GM23338 (cell line): ENCODE results near the gene RTL10. TPM values are rescaled to one million over a fixed set of nuclear protein-coding genes. Genes with fewer than 3 reads are reported as not detected.

ENCODE experiments used
- ATAC-seq: fragments of 200-7000 bp; cut with Tn5 transposase; 3 replicates; pipeline ENCODE4 v1.9.1; 2020
- DNase-seq: peaks from one replicate; pipeline ENCODE4 v3.0.0-alpha.2; 2015; ENCODE audit warnings: low spot score
- H2AFZ ChIP-seq: fragments of 200-600 bp; sonication (generic); 2 replicates; pipeline ENCODE4 v1.8.0; 2016; ENCODE audit warnings: antibody characterized with exemption, mild to moderate bottlenecking, moderate library complexity
- H3F3A ChIP-seq: fragments of 200-600 bp; sonication (generic); replicated peaks from 2 replicates; pipeline ENCODE4 v1.8.0; 2017; ENCODE audit warnings: antibody characterized with exemption, mixed run types, low read depth
- H3K27ac ChIP-seq: fragments of 200-600 bp; sonication (generic); 2 replicates; pipeline ENCODE4 v1.6.1; 2016; ENCODE audit warnings: low read depth
- H3K27me3 ChIP-seq: fragments of 200-600 bp; sonication (generic); 2 replicates; pipeline ENCODE4 v1.8.0; 2016; ENCODE audit warnings: mild to moderate bottlenecking, mixed run types, moderate library complexity; ENCODE audit not compliant: insufficient read depth
- H3K36me3 ChIP-seq: fragments of 200-600 bp; sonication (generic); 2 replicates; pipeline ENCODE4 v1.8.0; 2016; ENCODE audit warnings: mild to moderate bottlenecking; ENCODE audit not compliant: insufficient read depth
- H3K4me1 ChIP-seq: fragments of 200-600 bp; sonication (generic); 2 replicates; pipeline ENCODE4 v1.8.0; 2016; ENCODE audit warnings: mild to moderate bottlenecking, moderate library complexity; ENCODE audit not compliant: insufficient read depth
- H3K4me2 ChIP-seq: fragments of 200-600 bp; sonication (generic); 2 replicates; pipeline ENCODE4 v1.7.1; 2017; ENCODE audit warnings: mixed run types
- H3K4me3 ChIP-seq: fragments of 200-600 bp; sonication (generic); 2 replicates; pipeline ENCODE4 v1.6.1; 2016; ENCODE audit warnings: mixed run types
- H3K79me2 ChIP-seq: fragments of 200-600 bp; sonication (generic); replicated peaks from 2 replicates; pipeline ENCODE4 v1.8.0; 2017; ENCODE audit warnings: mild to moderate bottlenecking; ENCODE audit not compliant: insufficient read depth
- H3K9me2 ChIP-seq: fragments of 200-600 bp; sonication (generic); 2 replicates; pipeline ENCODE4 v1.8.0; 2017; ENCODE audit not compliant: insufficient read depth
- H4K20me1 ChIP-seq: fragments of 200-600 bp; sonication (generic); replicated peaks from 2 replicates; pipeline ENCODE4 v1.8.0; 2017; ENCODE audit warnings: mild to moderate bottlenecking; ENCODE audit not compliant: insufficient read depth
- H3K27ac Mint-ChIP-seq: 2 replicates; pipeline ENCODE4 v1.8.0; 2020; ENCODE audit warnings: inconsistent platforms, mild to moderate bottlenecking, moderate library complexity, mixed read lengths
- H3K27me3 Mint-ChIP-seq: 3 replicates; pipeline ENCODE4 v1.8.0; 2022; ENCODE audit warnings: low read depth, mild to moderate bottlenecking, moderate library complexity, mixed read lengths, inconsistent platforms; ENCODE audit not compliant: insufficient read depth, poor library complexity
- H3K36me3 Mint-ChIP-seq: 3 replicates; pipeline ENCODE4 v1.8.0; 2021; ENCODE audit warnings: low read depth, mild to moderate bottlenecking, inconsistent platforms, moderate library complexity, mixed read lengths
- H3K4me1 Mint-ChIP-seq: 3 replicates; pipeline ENCODE4 v1.8.0; 2020; ENCODE audit warnings: mild to moderate bottlenecking, inconsistent platforms, mixed read lengths
- H3K4me3 Mint-ChIP-seq: 3 replicates; pipeline ENCODE4 v1.8.0; 2021; ENCODE audit warnings: moderate library complexity, mild to moderate bottlenecking, inconsistent platforms, mixed read lengths
- H3K9me3 Mint-ChIP-seq: 3 replicates; pipeline ENCODE4 v1.8.0; 2020; ENCODE audit warnings: moderate library complexity, mild to moderate bottlenecking, inconsistent platforms, mixed read lengths
- CREB1 ChIP-seq: fragments of 250-450 bp; sonication (Bioruptor Pico); IDR thresholded peaks from 2 replicates; pipeline ENCODE4 v1.5.0; 2020; ENCODE audit warnings: low read depth, mild to moderate bottlenecking, moderate library complexity
- CTCF ChIP-seq, 2 experiments: fragments of 200-600 bp in 1 of 2; sonication (generic) in 1 of 2; conservative IDR thresholded peaks; 2 replicates each; pipeline versions ENCODE4 v1.5.1 to v1.6.1; 2016 to 2017; ENCODE audit warnings: antibody characterized with exemption in 2 of 2, low read depth in 2 of 2, mild to moderate bottlenecking in 2 of 2, moderate library complexity in 1 of 2
- EZH2 ChIP-seq: fragments of 200-600 bp; sonication (generic); IDR thresholded peaks from one replicate; pipeline ENCODE4 v1.8.0; 2017; ENCODE audit warnings: antibody characterized with exemption, mild to moderate bottlenecking, low read depth; ENCODE audit not compliant: unreplicated experiment
- EZH2phosphoT487 ChIP-seq: fragments of 200-600 bp; sonication (generic); IDR thresholded peaks from one replicate; pipeline ENCODE4 v1.8.1; 2018; ENCODE audit warnings: antibody characterized with exemption; ENCODE audit not compliant: unreplicated experiment
- JUNB ChIP-seq: IDR thresholded peaks from one replicate; pipeline ENCODE4 v1.6.1; 2016; ENCODE audit warnings: antibody characterized with exemption; ENCODE audit not compliant: unreplicated experiment
- NANOG ChIP-seq: IDR thresholded peaks from 2 replicates; pipeline ENCODE4 v1.6.1; 2016; ENCODE audit warnings: antibody characterized with exemption, borderline replicate concordance
- POLR2AphosphoS5 ChIP-seq: IDR thresholded peaks from 2 replicates; pipeline ENCODE4 v1.6.1; 2016; ENCODE audit warnings: antibody characterized with exemption, low read depth
- STAT1 ChIP-seq: IDR thresholded peaks from one replicate; pipeline ENCODE4 v1.6.1; 2016; ENCODE audit warnings: antibody characterized with exemption; ENCODE audit not compliant: unreplicated experiment
- ZNF114 ChIP-seq: fragments of 250-450 bp; sonication (Bioruptor Pico); IDR thresholded peaks from 2 replicates; pipeline ENCODE4 v1.5.0; 2020; ENCODE audit warnings: mild to moderate bottlenecking, moderate library complexity
- ZNF331 ChIP-seq: fragments of 250-450 bp; sonication (Bioruptor Pico); IDR thresholded peaks from 2 replicates; pipeline ENCODE4 v1.5.0; 2020; ENCODE audit warnings: low read depth, mild to moderate bottlenecking, moderate library complexity
- ZNF462 ChIP-seq: fragments of 250-450 bp; sonication (Bioruptor Pico); IDR thresholded peaks from 2 replicates; pipeline ENCODE4 v1.5.0; 2020; ENCODE audit warnings: mild to moderate bottlenecking, moderate library complexity
- polyA plus RNA-seq: library from polyadenylated mRNA; unstranded; fragments of >200 nt; fragmentation: Nextera tagmentation; extraction: Ambion mirVana; gene quantifications from 2 replicates; pipeline ENCODE4 v1.2.1, GENCODE V29; 2016
- total RNA-seq: library from RNA; depleted of rRNA; stranded (reverse); fragments of >200 nt; shearing (Covaris generic); gene quantifications from 2 replicates; pipeline ENCODE4 v1.2.3, GENCODE V29; 2014
- TF ChIP-seq, protein P1 (sequence below): IDR thresholded peaks from 2 replicates; pipeline ENCODE4 v1.6.1; 2016; ENCODE audit warnings: antibody characterized with exemption
- TF ChIP-seq, protein P2 (sequence below): IDR thresholded peaks from one replicate; pipeline ENCODE4 v1.6.1; 2018; ENCODE audit warnings: antibody characterized with exemption; ENCODE audit not compliant: unreplicated experiment

The RTL10 gene
- total and polyA plus RNA-seq, 2 experiments from 2014 or later = 9.4 to 17.4 TPM

- Histone ChIP-seq H2AFZ (peak overlapping the region; percentile 63; the same call in 1 of the 2 replicates), H3K4me1 (no peaks in the 10 kb centered on the region; the same call in 1 of the 2 replicates), H3K36me3 (no peaks in the 10 kb centered on the region), H3K4me3 (no peak overlapping the region), H3F3A (0 out of 2 replicates have a peak, but pooled peaks cover 2% of the 10 kb centered on the region), H3K27me3 (no peaks in the 10 kb centered on the region), H3K79me2 (no peaks in the 10 kb centered on the region), H4K20me1 (no peaks in the 10 kb centered on the region), H3K9me2 (no peaks in the 10 kb centered on the region), H3K4me2 (no peak overlapping the region), H3K27ac (no peak overlapping the region)
- peak; percentile 73 for ATAC-seq
- Mint-ChIP-seq H3K27me3 (peaks cover 14% of the 10 kb centered on the region), H3K27ac (peak overlapping the region; percentile 59; the same call in 1 of the 2 replicates), H3K9me3 (peaks cover 3% of the 10 kb centered on the region; the same call in 1 of the 3 replicates), H3K4me1 (peaks cover 20% of the 10 kb centered on the region), H3K4me3 (no peak overlapping the region), H3K36me3 (peaks cover 3% of the 10 kb centered on the region; the same call in 1 of the 3 replicates)
- no peak for DNase-seq
- no peak for TF ChIP-seq EZH2phosphoT487
- no peak for TF ChIP-seq ZNF331 (CRISPR knock-in tag)
- TF ChIP-seq JUNB = no peak
- TF ChIP-seq, protein P1, sequence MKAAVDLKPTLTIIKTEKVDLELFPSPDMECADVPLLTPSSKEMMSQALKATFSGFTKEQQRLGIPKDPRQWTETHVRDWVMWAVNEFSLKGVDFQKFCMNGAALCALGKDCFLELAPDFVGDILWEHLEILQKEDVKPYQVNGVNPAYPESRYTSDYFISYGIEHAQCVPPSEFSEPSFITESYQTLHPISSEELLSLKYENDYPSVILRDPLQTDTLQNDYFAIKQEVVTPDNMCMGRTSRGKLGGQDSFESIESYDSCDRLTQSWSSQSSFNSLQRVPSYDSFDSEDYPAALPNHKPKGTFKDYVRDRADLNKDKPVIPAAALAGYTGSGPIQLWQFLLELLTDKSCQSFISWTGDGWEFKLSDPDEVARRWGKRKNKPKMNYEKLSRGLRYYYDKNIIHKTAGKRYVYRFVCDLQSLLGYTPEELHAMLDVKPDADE = no peak
- TF ChIP-seq CREB1 (CRISPR knock-in tag) = no peak
- no peak for TF ChIP-seq EZH2
- TF ChIP-seq STAT1 = no peak
- TF ChIP-seq POLR2AphosphoS5 = no peak
- no peak for TF ChIP-seq ZNF462 (CRISPR knock-in tag)
- TF ChIP-seq CTCF (conservative IDR thresholded peaks at IDR 0.05; ENCODE audit: low read depth in 2 of 2) = no peak
- no peak for TF ChIP-seq ZNF114 (CRISPR knock-in tag)
- TF ChIP-seq NANOG = no peak
- TF ChIP-seq, protein P2, sequence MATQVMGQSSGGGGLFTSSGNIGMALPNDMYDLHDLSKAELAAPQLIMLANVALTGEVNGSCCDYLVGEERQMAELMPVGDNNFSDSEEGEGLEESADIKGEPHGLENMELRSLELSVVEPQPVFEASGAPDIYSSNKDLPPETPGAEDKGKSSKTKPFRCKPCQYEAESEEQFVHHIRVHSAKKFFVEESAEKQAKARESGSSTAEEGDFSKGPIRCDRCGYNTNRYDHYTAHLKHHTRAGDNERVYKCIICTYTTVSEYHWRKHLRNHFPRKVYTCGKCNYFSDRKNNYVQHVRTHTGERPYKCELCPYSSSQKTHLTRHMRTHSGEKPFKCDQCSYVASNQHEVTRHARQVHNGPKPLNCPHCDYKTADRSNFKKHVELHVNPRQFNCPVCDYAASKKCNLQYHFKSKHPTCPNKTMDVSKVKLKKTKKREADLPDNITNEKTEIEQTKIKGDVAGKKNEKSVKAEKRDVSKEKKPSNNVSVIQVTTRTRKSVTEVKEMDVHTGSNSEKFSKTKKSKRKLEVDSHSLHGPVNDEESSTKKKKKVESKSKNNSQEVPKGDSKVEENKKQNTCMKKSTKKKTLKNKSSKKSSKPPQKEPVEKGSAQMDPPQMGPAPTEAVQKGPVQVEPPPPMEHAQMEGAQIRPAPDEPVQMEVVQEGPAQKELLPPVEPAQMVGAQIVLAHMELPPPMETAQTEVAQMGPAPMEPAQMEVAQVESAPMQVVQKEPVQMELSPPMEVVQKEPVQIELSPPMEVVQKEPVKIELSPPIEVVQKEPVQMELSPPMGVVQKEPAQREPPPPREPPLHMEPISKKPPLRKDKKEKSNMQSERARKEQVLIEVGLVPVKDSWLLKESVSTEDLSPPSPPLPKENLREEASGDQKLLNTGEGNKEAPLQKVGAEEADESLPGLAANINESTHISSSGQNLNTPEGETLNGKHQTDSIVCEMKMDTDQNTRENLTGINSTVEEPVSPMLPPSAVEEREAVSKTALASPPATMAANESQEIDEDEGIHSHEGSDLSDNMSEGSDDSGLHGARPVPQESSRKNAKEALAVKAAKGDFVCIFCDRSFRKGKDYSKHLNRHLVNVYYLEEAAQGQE = no peak
Measured at GRCh38 chr22:19903031-19903430, 48.4 kb upstream of the RTL10 start.
